Dendritic cell treated with granulocyte-macrophage colony-stimulating factor and Interleukin-4, amounts not matched to agents 40 ng/mL and 50 ng/mL, for 4 days (primary cell): Measurements from ENCODE around the gene TPM1.
A peak's percentile ranks its signal among the peaks of the same experiment; 100 is the strongest.
"Not testable (repeated sequence)": the region's sequence is repeated elsewhere in the genome, so short reads cannot be mapped to it uniquely, and the experiment has no call there.

Experiments
- H3K27ac Mint-ChIP-seq: one replicate; pipeline ENCODE4 v1.8.0; 2022; ENCODE audit warnings: mild to moderate bottlenecking, mixed read lengths
- H3K27me3 Mint-ChIP-seq: one replicate; pipeline ENCODE4 v1.8.0; 2022; ENCODE audit warnings: mild to moderate bottlenecking, mixed read lengths
- H3K36me3 Mint-ChIP-seq: one replicate; pipeline ENCODE4 v1.8.0; 2022; ENCODE audit warnings: low read depth, mixed read lengths
- H3K4me1 Mint-ChIP-seq: one replicate; pipeline ENCODE4 v1.8.0; 2022; ENCODE audit warnings: low read depth, mixed read lengths
- H3K4me3 Mint-ChIP-seq: one replicate; pipeline ENCODE4 v1.8.0; 2022; ENCODE audit warnings: mild to moderate bottlenecking, moderate library complexity, mixed read lengths
- H3K9me3 Mint-ChIP-seq: one replicate; pipeline ENCODE4 v1.8.0; 2022; ENCODE audit warnings: mixed read lengths
- intact Hi-C: fragments of 100-400 bp; cut with micrococcal nuclease; formaldehyde crosslinking; loops from one replicate; pipeline ENCODE4 v1.15.0; 2022

The TPM1 gene

DNA sequence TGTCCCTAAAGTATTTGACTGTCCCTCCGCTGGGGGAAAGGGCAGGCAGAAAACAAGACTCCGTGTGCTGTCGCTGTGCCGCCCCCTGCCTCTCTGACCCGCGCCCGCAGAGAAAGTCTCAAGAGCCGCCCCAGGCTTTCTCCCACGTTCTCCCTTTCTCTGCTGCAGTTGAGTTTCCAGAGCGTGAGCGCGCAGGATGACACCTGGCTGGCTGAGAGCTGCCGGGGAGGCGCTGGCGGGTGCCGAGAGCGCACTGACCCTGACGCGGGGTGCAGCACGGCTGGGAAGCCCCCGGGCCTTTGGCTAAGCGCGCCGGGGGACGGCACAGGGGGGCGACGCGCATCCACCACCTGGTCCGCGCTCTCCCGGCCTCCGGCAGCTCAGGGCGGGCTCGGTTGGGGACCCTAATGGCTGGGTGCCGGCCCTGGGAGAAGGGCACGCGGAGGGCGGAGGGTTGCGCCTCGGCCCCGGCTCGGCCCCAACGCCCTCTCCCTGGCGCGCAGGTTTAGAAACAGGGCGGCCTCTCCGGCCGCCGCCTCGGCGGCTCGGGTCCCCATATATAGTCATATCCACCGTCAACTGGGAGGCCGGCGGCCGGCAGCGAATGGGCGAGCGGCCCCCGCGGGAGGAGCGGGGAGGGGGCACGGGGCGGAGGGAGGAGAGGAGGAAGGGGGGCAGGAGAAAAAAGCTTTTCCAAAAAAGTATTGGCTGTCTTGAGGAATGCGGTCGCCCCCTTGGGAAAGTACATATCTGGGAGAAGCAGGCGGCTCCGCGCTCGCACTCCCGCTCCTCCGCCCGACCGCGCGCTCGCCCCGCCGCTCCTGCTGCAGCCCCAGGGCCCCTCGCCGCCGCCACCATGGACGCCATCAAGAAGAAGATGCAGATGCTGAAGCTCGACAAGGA, at the start of gene TPM1:
TPM1 (plus strand) TSS at position 774 of the 903 bp plus-strand sequence; CDS start at position 857, 83 bp downstream.
- peaks cover 82% of the 10 kb centered on the region for H3K27me3 Mint-ChIP-seq
- peaks cover 31% of the 10 kb centered on the region for H3K4me1 Mint-ChIP-seq
- intact Hi-C loops = loop anchor here (5.0 kb wide), 1 partner anchor 110 kb away; no protein-coding TSS in a partner anchor
- H3K36me3 Mint-ChIP-seq = peaks cover 11% of the 10 kb centered on the region
- peak within 1 kb of the TSS; percentile 84 for H3K4me3 Mint-ChIP-seq
- H3K9me3 Mint-ChIP-seq = no peaks in the 10 kb centered on the region
- H3K27ac Mint-ChIP-seq = peak within 1 kb of the TSS; percentile 10

DNA sequence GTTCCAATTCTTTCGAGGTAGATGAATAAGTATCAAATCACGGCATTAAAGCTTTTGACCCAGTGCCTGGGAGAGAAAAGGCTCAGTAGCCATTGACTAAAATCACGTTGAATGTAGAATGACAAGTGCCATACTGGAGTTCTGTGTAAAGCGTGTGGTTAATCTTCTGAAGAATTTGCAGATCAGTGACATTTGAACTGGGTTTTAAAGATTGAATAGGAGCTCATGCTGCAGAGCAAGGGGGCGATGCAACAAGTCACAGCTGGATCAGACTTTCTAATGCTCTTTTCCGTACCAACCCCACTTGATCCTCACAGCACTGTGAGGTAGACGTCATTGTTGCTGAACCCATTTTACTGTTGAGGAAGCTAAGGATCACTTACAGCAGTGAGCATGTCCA, 49.5 kb upstream of the TPM1 start:
- H3K4me3 Mint-ChIP-seq = no peak overlapping the region
- H3K27me3 Mint-ChIP-seq = peaks cover 20% of the 10 kb centered on the region
- intact Hi-C loops = no loop called here
- H3K36me3 Mint-ChIP-seq = no peaks in the 10 kb centered on the region
- no peaks in the 10 kb centered on the region for H3K9me3 Mint-ChIP-seq
- H3K27ac Mint-ChIP-seq = no peak overlapping the region
- H3K4me1 Mint-ChIP-seq = peaks cover 10% of the 10 kb centered on the region

DNA sequence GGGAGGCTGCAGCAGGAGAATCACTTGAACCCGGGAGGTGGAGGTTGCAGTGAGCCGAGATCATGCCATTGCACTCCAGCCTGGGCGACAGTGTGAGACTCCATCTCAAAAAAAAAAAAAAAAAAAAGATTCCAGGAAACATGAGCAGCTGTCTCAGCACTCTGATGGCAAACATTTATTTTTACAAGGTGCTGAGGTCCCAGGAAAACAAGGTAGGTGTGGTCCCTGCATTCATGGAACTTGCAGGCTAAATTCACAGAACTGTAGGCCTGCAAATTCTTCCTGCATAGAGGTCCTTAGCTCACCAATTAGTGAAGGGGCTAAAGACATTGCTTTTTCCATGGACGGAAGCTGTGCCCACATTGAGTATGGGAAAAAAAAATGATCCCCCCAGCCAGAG, 48.9 kb upstream of the TPM1 start:
- intact Hi-C loops, H3K4me3 Mint-ChIP-seq, H3K36me3 Mint-ChIP-seq, H3K27ac Mint-ChIP-seq, H3K9me3 Mint-ChIP-seq: not testable (repeated sequence)
- H3K4me1 Mint-ChIP-seq = peaks cover 10% of the 10 kb centered on the region
- peaks cover 20% of the 10 kb centered on the region for H3K27me3 Mint-ChIP-seq

DNA sequence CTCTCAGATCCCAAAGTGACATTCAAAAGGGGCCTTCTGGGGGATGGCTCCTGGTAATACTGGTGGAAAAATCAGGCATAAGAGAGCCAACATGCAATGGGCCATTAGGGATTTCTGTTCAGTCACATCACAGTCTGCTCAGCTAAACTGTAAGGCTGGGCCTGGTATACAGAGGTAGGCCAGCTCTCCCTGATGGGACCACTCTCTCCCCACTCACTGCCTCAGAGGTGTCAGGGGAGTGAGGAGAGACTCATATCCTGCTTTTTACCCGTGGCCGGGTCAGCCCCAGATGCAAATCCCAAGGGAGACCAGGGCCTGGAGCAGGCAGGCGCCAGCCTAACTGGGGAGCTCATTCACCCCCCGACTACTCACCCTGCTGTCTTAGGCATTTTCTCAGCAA, 48.1 kb upstream of the TPM1 start:
- peaks cover 10% of the 10 kb centered on the region for H3K4me1 Mint-ChIP-seq
- H3K9me3 Mint-ChIP-seq = no peaks in the 10 kb centered on the region
- intact Hi-C loops = no loop called here
- peaks cover 18% of the 10 kb centered on the region for H3K27me3 Mint-ChIP-seq
- H3K4me3 Mint-ChIP-seq = no peak overlapping the region
- no peaks in the 10 kb centered on the region for H3K36me3 Mint-ChIP-seq
- no peak overlapping the region for H3K27ac Mint-ChIP-seq

DNA sequence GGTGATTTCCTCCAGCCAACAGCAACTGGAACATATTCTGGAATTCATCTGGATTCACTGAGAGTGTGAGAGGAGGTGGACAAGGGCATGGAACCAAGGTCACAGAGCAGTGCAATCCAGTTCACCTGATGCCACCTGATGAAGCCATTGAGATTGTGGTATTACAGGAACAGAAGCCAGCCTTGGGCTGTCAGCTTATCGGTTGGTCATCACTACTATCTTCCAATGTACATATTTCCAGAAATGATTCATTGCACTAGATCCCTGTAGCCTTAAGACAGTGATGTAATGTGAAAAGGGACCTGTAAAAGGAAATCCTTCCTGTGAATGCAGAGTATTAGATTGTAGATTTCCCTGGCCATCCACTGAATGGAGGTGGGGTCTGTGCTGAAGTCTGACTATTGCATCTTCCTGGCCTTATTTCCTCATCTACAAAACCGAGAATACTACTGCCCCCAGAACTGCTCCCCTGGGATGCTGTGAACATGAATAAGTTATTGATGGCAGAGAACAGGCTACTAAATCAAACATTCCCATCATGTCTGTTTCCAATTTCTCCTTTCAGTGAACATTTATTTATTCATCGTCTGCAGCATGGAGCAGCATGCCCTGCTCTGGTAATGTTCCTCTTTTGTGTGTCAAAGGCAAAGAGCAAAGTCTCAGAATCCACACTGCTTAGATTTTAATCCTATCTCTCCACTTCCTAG, 47.4 kb upstream of the TPM1 start:
- intact Hi-C loops = no loop called here
- H3K36me3 Mint-ChIP-seq = no peaks in the 10 kb centered on the region

DNA sequence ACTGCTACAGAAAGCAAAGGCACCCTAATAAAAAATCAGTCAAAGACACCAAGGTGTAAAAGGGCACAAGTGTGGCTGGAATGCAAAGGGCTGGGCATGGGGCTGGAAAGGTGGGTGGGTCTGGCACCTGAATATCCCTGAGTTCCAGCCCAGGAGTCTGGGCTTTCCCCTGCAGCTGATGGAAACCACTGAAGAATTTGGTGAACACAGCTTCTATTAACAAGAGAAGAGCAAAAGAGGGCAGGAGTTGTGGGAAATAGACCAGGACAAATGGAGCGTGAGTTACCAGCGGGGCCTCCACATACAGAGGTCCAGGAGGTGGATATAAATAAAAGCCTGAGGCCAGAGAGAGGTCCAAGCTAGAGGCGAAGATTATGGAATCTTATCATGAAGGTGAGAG, 45.1 kb upstream of the TPM1 start:
- H3K9me3 Mint-ChIP-seq = no peaks in the 10 kb centered on the region
- no peak overlapping the region for H3K27ac Mint-ChIP-seq
- intact Hi-C loops = no loop called here

More for the DNA sequence above, 47.4 kb upstream of the TPM1 start:
- no peaks in the 10 kb centered on the region for H3K9me3 Mint-ChIP-seq
- peaks cover 15% of the 10 kb centered on the region for H3K27me3 Mint-ChIP-seq
- H3K4me1 Mint-ChIP-seq = peaks cover 10% of the 10 kb centered on the region
- no peak overlapping the region for H3K27ac Mint-ChIP-seq
- H3K4me3 Mint-ChIP-seq = no peak overlapping the region

DNA sequence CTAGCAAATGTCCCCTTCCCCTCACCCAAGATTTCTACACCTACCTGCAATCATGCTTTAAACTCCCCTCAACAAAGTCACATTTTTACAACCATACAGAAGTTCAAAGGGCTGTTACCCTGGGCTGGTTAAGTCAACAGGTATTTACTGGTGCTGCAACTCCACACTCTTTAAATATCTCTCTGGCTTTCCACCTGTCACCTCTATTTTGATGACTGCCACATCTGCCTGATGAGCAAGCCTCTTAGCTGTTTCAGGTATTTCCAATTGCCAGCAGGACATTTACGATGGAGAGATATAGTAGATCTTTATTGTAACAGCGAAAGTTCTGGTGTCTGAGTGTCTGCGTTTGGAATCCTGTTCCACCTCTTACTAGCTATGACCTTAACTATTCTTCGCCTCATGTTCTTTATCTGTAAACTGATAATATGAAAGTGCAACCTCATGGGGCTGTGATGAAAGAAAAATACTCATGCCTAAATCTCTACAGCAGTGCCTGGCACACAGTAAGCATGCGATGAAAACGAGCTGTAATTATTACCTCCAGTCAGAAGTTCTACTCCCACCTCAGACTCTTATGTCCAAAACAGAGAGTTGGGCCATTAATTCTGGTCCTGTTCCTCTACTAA, 44.2 kb upstream of the TPM1 start:
- H3K4me3 Mint-ChIP-seq = no peak overlapping the region
- H3K36me3 Mint-ChIP-seq = no peaks in the 10 kb centered on the region
- peaks cover 11% of the 10 kb centered on the region for H3K27me3 Mint-ChIP-seq
- peaks cover 16% of the 10 kb centered on the region for H3K4me1 Mint-ChIP-seq
- H3K9me3 Mint-ChIP-seq = no peaks in the 10 kb centered on the region
- intact Hi-C loops = no loop called here
- H3K27ac Mint-ChIP-seq = no peak overlapping the region

More for the DNA sequence above, 45.1 kb upstream of the TPM1 start:
- peaks cover 12% of the 10 kb centered on the region for H3K27me3 Mint-ChIP-seq
- no peak overlapping the region for H3K4me3 Mint-ChIP-seq
- H3K36me3 Mint-ChIP-seq = no peaks in the 10 kb centered on the region
- peaks cover 16% of the 10 kb centered on the region for H3K4me1 Mint-ChIP-seq

DNA sequence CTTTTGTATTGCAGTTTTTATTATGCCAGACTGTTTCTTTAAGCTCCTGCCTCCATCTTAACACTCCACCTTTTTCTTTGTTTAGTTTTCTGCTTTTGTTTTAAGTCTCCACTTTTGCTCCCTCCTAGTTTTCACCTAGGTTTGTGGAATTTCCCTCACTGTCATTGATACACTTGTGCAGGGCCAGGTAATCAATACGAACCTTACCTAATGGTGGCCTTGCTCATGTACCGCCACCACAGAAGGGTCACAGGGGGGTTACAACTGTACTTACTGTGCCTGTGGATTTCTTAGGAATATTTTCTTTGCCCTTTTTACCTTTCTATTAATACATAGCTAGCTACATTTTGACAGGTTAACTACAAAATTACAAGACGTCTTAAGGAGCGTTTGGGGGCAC, 43.4 kb upstream of the TPM1 start:
- intact Hi-C loops = no loop called here
- Mint-ChIP-seq H3K36me3 (no peaks in the 10 kb centered on the region), H3K9me3 (no peaks in the 10 kb centered on the region), H3K4me1 (peaks cover 16% of the 10 kb centered on the region), H3K27me3 (peaks cover 11% of the 10 kb centered on the region), H3K4me3 (no peak overlapping the region), H3K27ac (no peak overlapping the region)

DNA sequence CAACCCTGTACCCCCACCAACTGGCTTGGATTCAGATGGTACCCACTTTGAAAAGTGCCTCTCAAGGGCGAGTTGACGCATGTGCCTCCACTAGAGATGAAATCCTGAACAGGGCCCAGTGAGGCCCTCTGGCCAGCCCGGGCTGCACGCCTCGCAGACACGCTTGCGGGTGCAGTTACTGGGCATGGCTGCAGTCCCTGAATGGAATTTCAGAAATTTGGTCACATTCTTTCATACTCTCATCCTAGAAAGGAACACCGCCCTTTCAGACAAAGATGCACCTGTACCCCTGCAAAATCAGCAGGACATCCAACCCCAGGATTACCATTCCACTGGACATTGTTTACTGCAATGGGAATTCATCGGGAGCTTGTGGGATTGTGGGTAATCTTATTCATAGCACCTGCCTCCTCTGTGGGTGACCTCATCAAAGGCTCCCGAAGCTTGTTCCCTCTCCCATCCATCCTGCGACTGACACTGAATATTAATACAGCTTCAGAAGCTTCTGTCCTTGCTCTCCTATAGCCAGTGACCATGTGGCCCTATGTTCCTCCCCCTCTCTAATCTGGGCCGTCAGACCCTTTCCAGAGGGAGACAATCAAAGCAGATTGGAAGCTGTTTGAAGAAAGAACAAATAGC, 42.5 kb upstream of the TPM1 start:
- Mint-ChIP-seq H3K4me3 (no peak overlapping the region), H3K27ac (no peak overlapping the region), H3K9me3 (no peaks in the 10 kb centered on the region), H3K27me3 (peaks cover 14% of the 10 kb centered on the region), H3K4me1 (peaks cover 16% of the 10 kb centered on the region), H3K36me3 (no peaks in the 10 kb centered on the region)
- intact Hi-C loops = no loop called here

DNA sequence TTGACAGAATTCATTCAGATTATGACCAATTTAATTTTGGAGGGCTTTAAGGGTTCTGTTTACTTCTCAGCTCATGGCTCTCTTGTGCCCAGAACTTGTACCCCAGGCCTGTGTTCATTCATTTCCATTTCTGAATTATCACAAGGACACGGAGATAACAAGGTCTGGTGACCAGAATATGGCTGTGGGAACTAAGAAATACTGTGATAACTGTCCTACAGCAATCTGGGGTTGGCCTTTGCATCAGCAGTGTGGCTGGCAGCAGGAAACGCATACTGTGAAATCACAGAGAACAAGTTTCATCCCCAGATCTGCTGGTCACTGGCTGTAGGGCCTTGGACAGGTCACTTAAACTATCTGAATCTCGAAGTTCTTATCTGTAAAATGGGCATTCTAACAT, 41.8 kb upstream of the TPM1 start:
- H3K4me3 Mint-ChIP-seq = no peak overlapping the region
- no peak overlapping the region for H3K27ac Mint-ChIP-seq
- no peaks in the 10 kb centered on the region for H3K9me3 Mint-ChIP-seq
- no peaks in the 10 kb centered on the region for H3K36me3 Mint-ChIP-seq
- peaks cover 14% of the 10 kb centered on the region for H3K27me3 Mint-ChIP-seq
- intact Hi-C loops = no loop called here
- peaks cover 13% of the 10 kb centered on the region for H3K4me1 Mint-ChIP-seq

DNA sequence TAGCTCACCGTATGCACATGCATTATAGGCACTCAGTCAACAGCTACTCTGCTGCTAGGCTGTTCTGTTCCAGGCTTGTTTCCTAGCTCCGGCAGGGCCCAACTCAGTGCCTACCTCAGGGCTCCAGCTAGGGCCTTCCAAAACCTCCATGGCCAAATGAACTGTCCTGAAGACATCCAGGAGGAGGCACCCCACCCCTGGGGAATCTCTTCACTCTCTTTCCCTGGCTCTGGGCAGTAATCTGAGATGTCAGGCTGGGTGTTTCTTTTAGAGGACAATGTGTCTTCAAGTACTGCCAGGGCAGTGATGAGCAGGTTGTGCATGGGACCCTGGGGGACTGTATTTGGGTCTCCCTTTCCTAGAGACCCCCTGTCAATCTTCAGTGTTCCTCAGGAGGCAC, 38.3 kb upstream of the TPM1 start:
- Mint-ChIP-seq H3K9me3 (no peaks in the 10 kb centered on the region), H3K4me3 (no peak overlapping the region), H3K4me1 (peaks cover 5% of the 10 kb centered on the region), H3K36me3 (no peaks in the 10 kb centered on the region), H3K27me3 (peaks cover 12% of the 10 kb centered on the region), H3K27ac (no peak overlapping the region)
- intact Hi-C loops = no loop called here

DNA sequence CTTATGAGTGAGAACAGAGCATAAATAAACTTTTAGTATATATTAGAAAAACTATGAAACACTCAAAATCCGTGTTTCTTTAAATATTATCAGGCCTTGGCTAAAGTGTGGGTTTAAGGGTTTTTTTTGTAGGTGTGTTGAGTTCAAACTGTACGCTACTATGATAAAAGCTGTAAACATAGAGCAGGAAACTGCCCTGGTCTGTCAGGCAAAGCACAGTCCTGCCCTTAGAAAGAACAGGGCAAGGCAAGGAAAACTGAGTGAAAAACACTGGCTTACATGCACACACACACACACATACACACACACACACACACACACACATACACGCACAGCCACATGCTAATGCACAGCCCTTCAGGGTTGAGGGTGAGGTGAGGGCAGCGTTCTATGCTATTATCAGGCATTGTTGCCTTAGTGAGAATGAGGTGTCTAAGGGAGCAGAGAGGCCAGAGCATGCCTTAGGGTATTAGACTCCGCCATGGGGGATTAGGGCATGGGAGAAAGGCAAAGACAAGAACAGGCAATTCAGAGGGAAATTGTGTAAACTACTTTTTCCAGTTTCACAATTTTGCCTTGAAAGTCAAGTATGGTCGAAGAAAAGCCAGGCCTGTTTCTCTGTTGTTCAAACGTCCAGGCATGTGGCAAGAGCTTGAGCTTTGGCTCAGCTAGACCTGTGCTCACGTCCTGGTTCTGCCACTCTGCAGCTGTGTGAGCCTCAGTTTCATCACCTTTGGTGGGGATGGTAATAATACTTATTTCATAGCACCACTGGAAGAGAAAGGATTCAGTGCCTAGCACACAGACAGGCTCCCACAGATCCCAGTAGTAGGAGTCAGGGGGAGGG, 36.3 kb upstream of the TPM1 start:
- peaks cover 15% of the 10 kb centered on the region for H3K27me3 Mint-ChIP-seq
- H3K4me3 Mint-ChIP-seq = no peak overlapping the region
- H3K4me1 Mint-ChIP-seq = peaks cover 2% of the 10 kb centered on the region
- peak overlapping the region; percentile 19 for H3K27ac Mint-ChIP-seq
- intact Hi-C loops = no loop called here
- H3K9me3 Mint-ChIP-seq = no peaks in the 10 kb centered on the region
- no peaks in the 10 kb centered on the region for H3K36me3 Mint-ChIP-seq
